HG03432 (cell line): Measurements from ENCODE around the gene DBN1.
"Not testable (repeated sequence)": the region's sequence is repeated elsewhere in the genome, so short reads cannot be mapped to it uniquely, and the experiment has no call there.

Experiments
- ATAC-seq: cut with Tn5 transposase; IDR thresholded peaks from one replicate; pipeline ENCODE4 v1.9.1; 2021; ENCODE audit warnings: mild to moderate bottlenecking, moderate library complexity; ENCODE audit not compliant: unreplicated experiment

The DBN1 gene

GRCh38 chr5:177491983-177492746 lies 18.7 kb upstream of the DBN1 start:
- no peak for ATAC-seq

DNA sequence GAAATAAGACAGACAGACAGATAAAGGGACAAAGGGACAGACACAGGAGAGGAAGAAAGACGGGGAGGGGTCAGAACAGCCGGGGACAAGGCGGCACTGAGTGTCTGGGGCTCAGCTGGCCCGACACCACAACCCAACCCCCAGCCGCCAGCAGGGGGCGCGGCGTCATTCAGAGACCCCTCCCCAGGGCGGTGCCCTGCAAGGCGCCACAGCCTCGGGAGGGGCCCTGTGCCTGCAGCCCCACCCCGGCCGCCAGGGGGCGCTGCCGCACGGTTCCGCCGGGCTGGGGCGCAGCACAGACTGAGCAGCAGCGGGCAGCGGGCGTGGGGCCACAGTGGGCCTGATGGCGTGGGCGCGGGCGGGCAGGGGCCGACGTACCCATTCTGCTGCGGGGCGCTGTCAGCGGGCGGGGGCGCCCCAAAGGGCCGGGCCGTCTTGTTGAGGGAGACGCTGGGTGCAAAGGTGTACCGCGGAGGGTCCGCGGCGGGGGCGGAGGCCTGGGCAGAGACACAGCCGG lies 18.1 kb upstream of the DBN1 start:
- ATAC-seq, result no peak

DNA sequence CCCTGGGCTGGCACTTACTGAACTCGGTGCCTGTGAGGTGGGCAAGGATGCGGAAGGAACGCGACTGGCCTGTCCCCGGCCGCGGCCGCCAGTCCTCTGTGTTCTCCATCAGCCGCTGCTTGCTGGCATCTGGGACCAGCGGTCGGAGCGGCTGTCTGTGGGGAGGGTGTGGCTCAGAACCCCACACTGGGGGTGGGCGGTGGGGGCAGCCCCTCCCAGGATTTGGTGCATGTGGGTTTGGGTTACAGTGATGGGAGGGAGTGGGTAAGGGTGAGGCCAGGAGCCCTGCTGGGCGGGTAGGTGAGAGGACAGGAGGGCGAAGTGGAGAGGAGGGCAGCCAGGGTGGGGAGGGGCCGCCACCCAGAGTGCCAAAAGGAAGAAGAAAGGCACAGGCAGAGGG lies 17.6 kb upstream of the DBN1 start:
- ATAC-seq, result no peak

- no peak for ATAC-seq
Measured at GRCh38 chr5:177490311-177490991, 17.0 kb upstream of the DBN1 start.

DNA sequence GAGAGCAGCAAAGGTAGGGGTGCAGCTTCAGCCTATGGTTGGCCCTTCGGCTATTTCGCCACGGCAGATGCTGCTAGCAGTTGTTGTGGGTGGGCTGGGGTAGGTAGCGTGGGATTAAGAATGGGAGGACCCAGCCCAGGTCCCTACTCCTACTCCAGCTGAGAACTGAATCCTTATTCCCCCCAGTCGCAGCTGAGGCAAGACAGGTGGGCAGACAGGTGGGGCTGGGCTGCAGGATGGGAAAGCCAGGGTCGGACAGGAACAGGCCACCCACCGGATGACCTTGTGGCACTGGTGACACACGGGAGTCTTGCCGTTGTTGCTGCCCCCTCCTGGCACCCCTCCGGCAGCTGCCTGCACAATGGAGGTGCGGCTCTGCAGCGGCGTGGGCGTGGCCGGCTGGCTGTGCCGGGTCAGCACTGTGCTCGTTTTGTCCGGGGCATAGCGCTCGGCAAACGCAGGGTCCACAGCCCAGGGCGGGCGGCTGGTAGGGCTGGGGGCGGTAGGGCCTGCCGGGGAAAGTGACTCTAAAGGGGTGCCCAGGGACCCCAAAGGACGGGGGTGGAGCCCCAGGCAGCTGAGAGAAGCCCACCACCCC lies 15.8 kb upstream of the DBN1 start:
- ATAC-seq, result no peak

DNA sequence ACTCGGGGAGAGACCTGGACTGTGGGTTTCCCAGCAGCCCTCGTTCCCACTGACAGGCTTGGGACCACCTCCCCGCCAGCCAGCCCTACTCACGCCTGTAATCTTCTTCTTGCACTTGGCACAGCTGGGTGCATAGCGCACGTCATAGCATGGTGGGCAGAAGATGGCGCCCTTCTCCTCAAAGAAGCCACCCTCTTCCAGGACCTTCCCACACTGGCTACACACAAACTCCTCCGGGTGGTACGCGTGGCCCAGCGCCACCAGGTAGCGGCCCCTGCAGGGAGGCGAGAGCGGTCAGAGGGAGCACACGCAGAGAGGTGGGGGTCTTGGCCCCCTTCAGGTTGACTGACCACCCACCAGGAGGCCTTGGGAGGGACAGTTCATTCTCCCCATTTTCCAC lies 14.5 kb upstream of the DBN1 start:
- ATAC-seq, result no peak

GRCh38 chr5:177487144-177487543 lies 13.7 kb upstream of the DBN1 start:
- no peak for ATAC-seq

GRCh38 chr5:177486256-177486655 lies 12.8 kb upstream of the DBN1 start:
- no peak for ATAC-seq

- not testable (repeated sequence) for ATAC-seq
Measured at GRCh38 chr5:177485753-177486152, 12.3 kb upstream of the DBN1 start.

GRCh38 chr5:177484902-177485549 lies 11.6 kb upstream of the DBN1 start:
- ATAC-seq, result no peak

DNA sequence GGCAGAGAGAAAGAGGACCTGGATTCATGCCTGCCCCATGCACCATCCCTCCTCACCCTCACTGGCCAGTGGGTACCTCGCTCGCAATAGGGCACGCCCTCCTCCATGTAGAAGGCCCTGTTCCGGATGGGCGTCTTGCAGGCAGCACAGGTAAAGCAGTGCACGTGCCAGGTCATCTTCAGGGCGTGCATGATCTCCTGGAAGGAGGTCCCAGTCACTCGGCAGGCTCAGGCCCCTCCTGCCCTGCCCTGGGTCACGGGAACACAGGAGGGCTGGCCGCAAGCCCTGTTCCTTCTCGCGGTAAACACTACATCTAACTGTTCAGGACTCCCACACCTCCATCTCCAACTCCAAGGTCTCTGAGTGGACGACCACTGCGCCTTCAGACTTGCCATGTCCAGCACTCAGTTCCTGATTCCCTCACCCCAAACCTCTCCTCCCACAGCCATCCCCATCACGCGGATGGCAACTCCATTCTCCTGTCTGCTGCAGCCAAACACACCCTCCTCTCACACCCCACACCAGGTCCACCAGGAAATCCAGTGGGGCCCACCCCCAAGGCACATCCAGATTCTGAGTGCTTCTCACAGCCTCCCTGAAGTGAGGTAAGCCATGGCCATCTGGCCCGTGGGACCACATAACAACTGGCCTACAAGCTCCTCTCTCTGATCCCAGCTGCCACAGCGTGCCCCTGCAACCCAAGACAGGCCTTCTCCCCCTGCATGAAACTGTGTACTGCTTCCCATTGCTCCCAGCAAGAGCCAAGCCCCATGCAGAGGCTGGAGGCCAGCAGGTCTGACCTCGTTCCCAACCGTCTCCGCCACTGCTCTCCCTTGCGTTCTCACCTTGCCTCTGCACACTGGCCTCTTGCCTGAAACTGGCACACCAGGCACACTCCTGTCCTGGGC lies 10.8 kb upstream of the DBN1 start:
- ATAC-seq, result no peak

GRCh38 chr5:177483042-177483441 lies 9.6 kb upstream of the DBN1 start:
- ATAC-seq, result no peak

- no peak for ATAC-seq
Measured at GRCh38 chr5:177482359-177482795, 8.9 kb upstream of the DBN1 start.

DNA sequence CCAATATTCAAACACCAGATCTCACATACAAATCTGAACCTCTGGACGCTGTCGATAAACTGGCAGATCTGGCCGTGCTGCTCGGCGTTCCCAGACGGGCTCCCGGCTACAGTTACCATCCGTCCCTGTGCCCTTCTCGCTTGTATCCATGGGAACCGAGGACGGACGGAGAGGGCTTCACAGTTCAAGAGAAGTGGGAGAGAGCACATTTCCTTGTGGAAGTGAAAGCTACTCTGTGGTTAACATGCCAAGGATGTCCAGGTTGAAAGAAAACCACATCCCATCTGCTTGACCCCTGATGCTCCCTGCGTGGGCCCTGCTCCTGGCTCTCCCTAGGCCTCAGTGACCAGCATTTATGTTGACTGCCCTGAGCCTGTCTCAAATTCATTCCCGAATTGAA lies 6.3 kb upstream of the DBN1 start:
- no peak for ATAC-seq

GRCh38 chr5:177478711-177479646 lies 5.5 kb upstream of the DBN1 start:
- no peak for ATAC-seq

GRCh38 chr5:177477701-177478477 lies 4.5 kb upstream of the DBN1 start:
- ATAC-seq, result no peak

GRCh38 chr5:177476531-177477233 lies 3.2 kb upstream of the DBN1 start:
- ATAC-seq, result no peak
